WTC11 (cell line): Measurements from ENCODE around the gene ACOT9. TPM values are rescaled to one million over a fixed set of nuclear protein-coding genes. Genes with fewer than 3 reads are reported as not detected.

Experiments
- ATAC-seq: fragments of 200-7000 bp; cut with Tn5 transposase; 2 replicates; pipeline ENCODE4 v1.10.0; 2021; ENCODE audit warnings: mild to moderate bottlenecking, moderate library complexity
- CTCF ChIA-PET: fragments of 300-600 bp; sonication (Branson Sonifier 250); formaldehyde crosslinking; loops from one replicate; lab custom pipeline; 2021; ENCODE audit warnings: antibody characterized with exemption; lab: Charles Lee
- POLR2A ChIA-PET: fragments of 350-600 bp; sonication (Branson Sonifier 250); formaldehyde crosslinking; loops from one replicate; lab custom pipeline; 2021; ENCODE audit warnings: antibody characterized with exemption; lab: Charles Lee
- DNase-seq: peaks from one replicate; pipeline ENCODE4 v3.0.0; 2021; ENCODE audit warnings: low spot score
- H3K27ac Mint-ChIP-seq: 2 replicates; pipeline ENCODE4 v1.8.0; 2021; ENCODE audit warnings: mixed read lengths
- H3K27me3 Mint-ChIP-seq: 2 replicates; pipeline ENCODE4 v1.8.0; 2021; ENCODE audit warnings: low read depth, mild to moderate bottlenecking, moderate library complexity, mixed read lengths
- H3K36me3 Mint-ChIP-seq: 2 replicates; pipeline ENCODE4 v1.8.0; 2021; ENCODE audit warnings: mixed read lengths
- H3K4me1 Mint-ChIP-seq: 2 replicates; pipeline ENCODE4 v1.8.0; 2022; ENCODE audit warnings: mixed read lengths
- H3K4me3 Mint-ChIP-seq: 2 replicates; pipeline ENCODE4 v1.8.0; 2021; ENCODE audit warnings: mild to moderate bottlenecking, moderate library complexity, mixed read lengths
- H3K9me3 Mint-ChIP-seq: 2 replicates; pipeline ENCODE4 v1.8.0; 2021; ENCODE audit warnings: mixed read lengths
- CDX4 ChIP-seq: fragments of 250-450 bp; sonication (Bioruptor Pico); IDR thresholded peaks from 2 replicates; pipeline ENCODE4 v1.9.0; 2021; ENCODE audit warnings: moderate library complexity, mild to moderate bottlenecking, inconsistent platforms, borderline replicate concordance
- CREB1 ChIP-seq: sonication (generic); formaldehyde crosslinking; IDR thresholded peaks from 2 replicates; pipeline ENCODE4 v1.8.0; 2023; ENCODE audit warnings: mild to moderate bottlenecking, missing genetic modification reagents
- ETV6 ChIP-seq: sonication (generic); formaldehyde crosslinking; IDR thresholded peaks from 2 replicates; pipeline ENCODE4 v1.8.1; 2022; ENCODE audit warnings: mild to moderate bottlenecking, missing genetic modification reagents
- FOXJ3 ChIP-seq: sonication (generic); formaldehyde crosslinking; IDR thresholded peaks from 2 replicates; pipeline ENCODE4 v1.9.0; 2021; ENCODE audit warnings: missing genetic modification reagents, mild to moderate bottlenecking, borderline replicate concordance
- FOXP1 ChIP-seq: sonication (generic); formaldehyde crosslinking; IDR thresholded peaks from 2 replicates; pipeline ENCODE4 v1.8.0; 2022; ENCODE audit warnings: missing genetic modification reagents, mild to moderate bottlenecking, moderate library complexity, borderline replicate concordance
- GTF2I ChIP-seq: fragments of 250-450 bp; sonication (Bioruptor Pico); conservative IDR thresholded peaks from 2 replicates; pipeline ENCODE4 v1.4.0; 2021; ENCODE audit warnings: mild to moderate bottlenecking
- HMGA2 ChIP-seq: fragments of 250-450 bp; sonication (Bioruptor Pico); IDR thresholded peaks from 2 replicates; pipeline ENCODE4 v1.4.0; 2021; ENCODE audit warnings: mild to moderate bottlenecking, moderate library complexity
- HMGXB4 ChIP-seq: sonication (generic); formaldehyde crosslinking; IDR thresholded peaks from 2 replicates; pipeline ENCODE4 v1.8.1; 2023; ENCODE audit warnings: mild to moderate bottlenecking, moderate library complexity, missing genetic modification reagents
- JAZF1 ChIP-seq: fragments of 250-450 bp; sonication (Bioruptor Pico); IDR thresholded peaks from 2 replicates; pipeline ENCODE4 v1.9.0; 2021; ENCODE audit warnings: moderate library complexity, mild to moderate bottlenecking, inconsistent platforms
- MAX ChIP-seq: sonication (generic); formaldehyde crosslinking; IDR thresholded peaks from 2 replicates; pipeline ENCODE4 v1.8.0; 2022; ENCODE audit warnings: mild to moderate bottlenecking, missing genetic modification reagents
- MXD4 ChIP-seq: fragments of 250-450 bp; sonication (Bioruptor Pico); IDR thresholded peaks from 2 replicates; pipeline ENCODE4 v1.8.0; 2021; ENCODE audit warnings: mild to moderate bottlenecking, moderate library complexity, borderline replicate concordance
- PRDM15 ChIP-seq: sonication (generic); formaldehyde crosslinking; IDR thresholded peaks from 2 replicates; pipeline ENCODE4 v1.8.0; 2022; ENCODE audit warnings: missing genetic modification reagents
- PREB ChIP-seq: sonication (generic); formaldehyde crosslinking; IDR thresholded peaks from 2 replicates; pipeline ENCODE4 v1.8.1; 2022; ENCODE audit warnings: mild to moderate bottlenecking, missing genetic modification reagents, moderate library complexity, borderline replicate concordance
- SOX15 ChIP-seq: fragments of 250-450 bp; sonication (Bioruptor Pico); IDR thresholded peaks from 2 replicates; pipeline ENCODE4 v1.9.0; 2021; ENCODE audit warnings: mild to moderate bottlenecking
- ZMAT4 ChIP-seq: fragments of 250-450 bp; sonication (Bioruptor Pico); IDR thresholded peaks from 2 replicates; pipeline ENCODE4 v1.9.0; 2021; ENCODE audit warnings: mild to moderate bottlenecking
- ZNF232 ChIP-seq: sonication (generic); formaldehyde crosslinking; IDR thresholded peaks from 2 replicates; pipeline ENCODE4 v1.8.0; 2022; ENCODE audit warnings: mild to moderate bottlenecking, missing genetic modification reagents
- ZNF416 ChIP-seq: fragments of 250-450 bp; sonication (Bioruptor Pico); IDR thresholded peaks from 2 replicates; pipeline ENCODE4 v1.9.0; 2021; ENCODE audit warnings: mild to moderate bottlenecking, inconsistent platforms
- ZSCAN18 ChIP-seq: fragments of 250-450 bp; sonication (Bioruptor Pico); IDR thresholded peaks from 2 replicates; pipeline ENCODE4 v2.1.2; 2022; ENCODE audit warnings: mild to moderate bottlenecking, moderate library complexity
- total RNA-seq: library from RNA; stranded (reverse); gene quantifications from 3 replicates; pipeline ENCODE4 v1.2.3, GENCODE V29; 2021

The ACOT9 gene
- total RNA-seq, 1 experiment from 2014 or later, result 29.3 TPM

- no peak for TF ChIP-seq HMGA2 (CRISPR knock-in tag)
- TF ChIP-seq ZMAT4 (CRISPR knock-in tag), result no peak
- no peak for TF ChIP-seq MAX (CRISPR knock-in tag)
- no peak for TF ChIP-seq PREB (CRISPR knock-in tag)
- TF ChIP-seq ZNF416, result no peak
- TF ChIP-seq CDX4 (CRISPR knock-in tag), result no peak
- no peak for TF ChIP-seq GTF2I (CRISPR knock-in tag)
- no peak for TF ChIP-seq CREB1 (CRISPR knock-in tag)
- no peak for TF ChIP-seq MXD4 (CRISPR knock-in tag)
- no peak for TF ChIP-seq PRDM15 (CRISPR knock-in tag)
- TF ChIP-seq ZSCAN18 (CRISPR knock-in tag), result no peak
- TF ChIP-seq HMGXB4 (CRISPR knock-in tag), result no peak
- TF ChIP-seq FOXP1 (CRISPR knock-in tag), result no peak
- no peak for TF ChIP-seq SOX15 (CRISPR knock-in tag)
- no peak for TF ChIP-seq ZNF232
- TF ChIP-seq FOXJ3 (CRISPR knock-in tag), result no peak
- no peak for TF ChIP-seq JAZF1
- TF ChIP-seq ETV6 (CRISPR knock-in tag), result no peak
- ATAC-seq (no peak), DNase-seq (no peak)
- H3K4me3 Mint-ChIP-seq, result no peak overlapping the region
- ChIA-PET CTCF (no interaction called here), POLR2A (no interaction called here)
- no peaks in the 10 kb centered on the region for H3K27me3 Mint-ChIP-seq
- H3K4me1 Mint-ChIP-seq, result peaks cover 4% of the 10 kb centered on the region
- peaks cover 13% of the 10 kb centered on the region for H3K36me3 Mint-ChIP-seq
- H3K9me3 Mint-ChIP-seq, result no peaks in the 10 kb centered on the region
- H3K27ac Mint-ChIP-seq, result peak overlapping the region; percentile 68; the same call in 1 of the 2 replicates
These were observed 7.0 kb downstream of the ACOT9 start for GRCh38 chrX:23736030-23736429.
